Tibial artery (tissue), 4 donors: ENCODE data around the gene ATP2B2.

Source experiments
- DNase-seq, 2 donors: peaks; one replicate each; pipeline ENCODE4 v3.0.0-alpha.2; 2019
- H3K27ac ChIP-seq, 2 donors: fragments of 200-600 bp; sonication (generic) in 1 of 2; 1 replicate in 1 of 2; 2 replicates in 1 of 2; pipeline ENCODE4 v1.5.1; 2018 to 2019; ENCODE audit warnings: mild to moderate bottlenecking in 1 of 2
- H3K27me3 ChIP-seq, 2 donors: fragments of 200-600 bp; sonication (generic) in 1 of 2; one replicate each; pipeline versions ENCODE4 v1.5.1 to v1.6.0; 2016 to 2019
- H3K36me3 ChIP-seq, 3 donors: fragments of 200-600 bp; sonication (generic) in 2 of 3; one replicate each; pipeline ENCODE4 v1.5.1; 2016 to 2019; ENCODE audit warnings: mild to moderate bottlenecking in 2 of 3
- H3K4me1 ChIP-seq, 4 donors: fragments of 200-600 bp; sonication (generic) in 2 of 4; 1 replicate in 3 of 4; 2 replicates in 1 of 4; pipeline ENCODE4 v1.5.1; 2016 to 2019
- H3K4me3 ChIP-seq, 2 donors: fragments of 200-600 bp; sonication (generic) in 1 of 2; 1 replicate in 1 of 2; 2 replicates in 1 of 2; pipeline ENCODE4 v1.5.1; 2018 to 2019; ENCODE audit warnings: mild to moderate bottlenecking in 2 of 2
- H3K9me3 ChIP-seq, 3 donors: fragments of 200-600 bp; sonication (generic) in 1 of 3; one replicate each; pipeline ENCODE4 v1.5.1; 2016 to 2019
- intact Hi-C: fragments of 100-400 bp; cut with DNase I; formaldehyde crosslinking; loops from one replicate; pipeline ENCODE4 v1.15.0; 2023; ENCODE audit warnings: low total_unique reads
- TF ChIP-seq, protein P1 (sequence below), 2 experiments: fragments of 200-600 bp in 1 of 2; fragments of 450-650 bp in 1 of 2; IDR thresholded peaks; one replicate each; pipeline ENCODE4 v1.5.1; 2017 to 2019; ENCODE audit warnings: antibody characterized with exemption in 2 of 2, mild to moderate bottlenecking in 1 of 2, moderate library complexity in 1 of 2

Gene ATP2B2

GRCh38 chr3:10308678-10309077 lies 196.7 kb downstream of the ATP2B2 start:
- intact Hi-C loops: no loop called here
- Histone ChIP-seq H3K4me1 (no peaks in the 10 kb centered on the region), H3K27ac (no peak overlapping the region), H3K4me3 (no peak overlapping the region), H3K9me3 (no peaks in the 10 kb centered on the region), H3K27me3 (no peaks in the 10 kb centered on the region), H3K36me3 (peaks cover 83 to 96% (median 92%) of the 10 kb centered on the region in 3 donors)
- DNase-seq: no peak
- TF ChIP-seq, protein P1, sequence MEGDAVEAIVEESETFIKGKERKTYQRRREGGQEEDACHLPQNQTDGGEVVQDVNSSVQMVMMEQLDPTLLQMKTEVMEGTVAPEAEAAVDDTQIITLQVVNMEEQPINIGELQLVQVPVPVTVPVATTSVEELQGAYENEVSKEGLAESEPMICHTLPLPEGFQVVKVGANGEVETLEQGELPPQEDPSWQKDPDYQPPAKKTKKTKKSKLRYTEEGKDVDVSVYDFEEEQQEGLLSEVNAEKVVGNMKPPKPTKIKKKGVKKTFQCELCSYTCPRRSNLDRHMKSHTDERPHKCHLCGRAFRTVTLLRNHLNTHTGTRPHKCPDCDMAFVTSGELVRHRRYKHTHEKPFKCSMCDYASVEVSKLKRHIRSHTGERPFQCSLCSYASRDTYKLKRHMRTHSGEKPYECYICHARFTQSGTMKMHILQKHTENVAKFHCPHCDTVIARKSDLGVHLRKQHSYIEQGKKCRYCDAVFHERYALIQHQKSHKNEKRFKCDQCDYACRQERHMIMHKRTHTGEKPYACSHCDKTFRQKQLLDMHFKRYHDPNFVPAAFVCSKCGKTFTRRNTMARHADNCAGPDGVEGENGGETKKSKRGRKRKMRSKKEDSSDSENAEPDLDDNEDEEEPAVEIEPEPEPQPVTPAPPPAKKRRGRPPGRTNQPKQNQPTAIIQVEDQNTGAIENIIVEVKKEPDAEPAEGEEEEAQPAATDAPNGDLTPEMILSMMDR (IDR thresholded peaks at IDR 0.05): no peak

- H3K9me3 ChIP-seq: no peaks in the 10 kb centered on the region
- H3K4me1 ChIP-seq: no peaks in the 10 kb centered on the region
- peaks cover 84 to 96% (median 92%) of the 10 kb centered on the region in 3 donors for H3K36me3 ChIP-seq
- intact Hi-C loops: no loop called here
- TF ChIP-seq, protein P1 (IDR thresholded peaks at IDR 0.05): no peak
- H3K4me3 ChIP-seq: no peak overlapping the region
- H3K27me3 ChIP-seq: no peaks in the 10 kb centered on the region
- no peak overlapping the region for H3K27ac ChIP-seq
- DNase-seq: no peak
Observed at GRCh38 chr3:10306156-10306555, 199.2 kb downstream of the ATP2B2 start.

- H3K36me3 ChIP-seq: peaks cover 80 to 96% (median 92%) of the 10 kb centered on the region in 3 donors
- H3K4me1 ChIP-seq: no peaks in the 10 kb centered on the region
- TF ChIP-seq, protein P1 (IDR thresholded peaks at IDR 0.05): no peak
- H3K27me3 ChIP-seq: no peaks in the 10 kb centered on the region
- no peak for DNase-seq
- no peak overlapping the region for H3K27ac ChIP-seq
- intact Hi-C loops: no loop called here
- no peak overlapping the region for H3K4me3 ChIP-seq
- H3K9me3 ChIP-seq: no peaks in the 10 kb centered on the region
Observed at GRCh38 chr3:10305331-10305902, 200.0 kb downstream of the ATP2B2 start.

DNA sequence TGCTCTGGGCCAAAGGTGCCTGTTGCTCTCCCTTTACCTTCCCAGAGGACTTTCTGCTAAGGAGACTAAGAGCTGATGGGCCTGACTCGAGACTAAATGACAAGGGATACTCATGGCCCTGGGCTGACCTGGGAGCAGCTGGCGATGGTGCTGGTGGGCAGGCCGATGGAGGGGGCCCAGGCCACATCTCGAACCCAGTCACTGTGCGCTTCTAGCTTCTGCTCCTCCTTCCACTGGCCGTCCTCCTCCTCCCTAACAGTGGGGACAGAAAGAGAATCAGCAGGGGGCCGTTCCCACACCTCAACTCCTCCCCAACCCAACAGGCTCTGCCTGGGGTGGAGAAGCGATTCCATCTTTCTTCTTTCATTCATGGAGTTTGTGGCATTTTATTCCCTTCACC lies 200.5 kb downstream of the ATP2B2 start:
- Histone ChIP-seq H3K4me3 (no peak overlapping the region), H3K4me1 (no peaks in the 10 kb centered on the region), H3K27me3 (no peaks in the 10 kb centered on the region), H3K9me3 (no peaks in the 10 kb centered on the region), H3K36me3 (peaks cover 80 to 96% (median 94%) of the 10 kb centered on the region in 3 donors), H3K27ac (no peak overlapping the region)
- intact Hi-C loops: no loop called here
- no peak for DNase-seq
- TF ChIP-seq, protein P1 (IDR thresholded peaks at IDR 0.05): no peak

GRCh38 chr3:10303785-10304184 lies 201.6 kb downstream of the ATP2B2 start:
- no peaks in the 10 kb centered on the region for H3K9me3 ChIP-seq
- DNase-seq: no peak
- TF ChIP-seq, protein P1 (IDR thresholded peaks at IDR 0.05): no peak
- intact Hi-C loops: no loop called here
- H3K36me3 ChIP-seq: peaks cover 78 to 93% (median 88%) of the 10 kb centered on the region in 3 donors
- H3K4me1 ChIP-seq: no peaks in the 10 kb centered on the region
- H3K4me3 ChIP-seq: no peak overlapping the region
- no peak overlapping the region for H3K27ac ChIP-seq
- no peaks in the 10 kb centered on the region for H3K27me3 ChIP-seq

GRCh38 chr3:10303105-10303504 lies 202.3 kb downstream of the ATP2B2 start:
- intact Hi-C loops: no loop called here
- Histone ChIP-seq H3K36me3 (peaks cover 71 to 89% (median 85%) of the 10 kb centered on the region in 3 donors), H3K4me1 (no peaks in the 10 kb centered on the region), H3K27me3 (no peaks in the 10 kb centered on the region), H3K4me3 (no peak overlapping the region), H3K9me3 (no peaks in the 10 kb centered on the region), H3K27ac (no peak overlapping the region)
- DNase-seq: no peak
- TF ChIP-seq, protein P1 (IDR thresholded peaks at IDR 0.05): no peak
